Activated T-cell treated with anti-CD3 and anti-CD28 coated beads, Interleukin-2, amount 50 U/mL, for 72 hours (primary cell): ENCODE results near the gene KIAA0513. TPM values are rescaled to one million over a fixed set of nuclear protein-coding genes. Genes with fewer than 3 reads are reported as not detected.
"Not testable (repeated sequence)": the region's sequence is repeated elsewhere in the genome, so short reads cannot be mapped to it uniquely, and the experiment has no call there.

ENCODE experiments used
- ATAC-seq, 2 donors: fragments of 150-1000 bp; cut with Tn5 transposase; replicated peaks in 1 of 2; 2 replicates each; pipeline ENCODE4 v1.10.0; 2021; ENCODE audit warnings: moderate library complexity in 2 of 2, mild to moderate bottlenecking in 1 of 2
- DNase-seq, 2 donors: peaks; one replicate each; pipeline ENCODE4 v3.0.0; 2021 to 2022; ENCODE audit warnings: mixed read lengths in 1 of 2
- H3K27ac Mint-ChIP-seq: one replicate; pipeline ENCODE4 v1.8.0; 2022; ENCODE audit warnings: mild to moderate bottlenecking, moderate library complexity, mixed read lengths
- H3K27me3 Mint-ChIP-seq: one replicate; pipeline ENCODE4 v1.8.0; 2022; ENCODE audit warnings: low read depth, mixed read lengths
- H3K36me3 Mint-ChIP-seq, 2 donors: one replicate each; pipeline ENCODE4 v1.8.0; 2022; ENCODE audit warnings: mixed read lengths in 2 of 2, mild to moderate bottlenecking in 1 of 2; ENCODE audit not compliant: insufficient read depth in 2 of 2
- H3K4me1 Mint-ChIP-seq: one replicate; pipeline ENCODE4 v1.8.0; 2022; ENCODE audit warnings: low read depth, mixed read lengths
- H3K4me3 Mint-ChIP-seq, 2 donors: one replicate each; pipeline ENCODE4 v1.8.0; 2022; ENCODE audit warnings: mild to moderate bottlenecking in 2 of 2, mixed read lengths in 2 of 2, moderate library complexity in 2 of 2
- H3K9me3 Mint-ChIP-seq, 2 donors: one replicate each; pipeline ENCODE4 v1.8.0; 2022; ENCODE audit warnings: mixed read lengths in 2 of 2
- total RNA-seq, 2 donors: library from RNA; stranded (reverse); gene quantifications; one replicate each; pipeline ENCODE4 v1.2.3, GENCODE V29; 2022

The KIAA0513 gene
- total RNA-seq, 2 donors from 2014 or later: 10.6 to 14.5 TPM

- Mint-ChIP-seq H3K4me1 (peaks cover 49% of the 10 kb centered on the region), H3K27me3 (no peaks in the 10 kb centered on the region), H3K4me3 (no peak overlapping the region), H3K27ac (no peak overlapping the region), H3K9me3 (no peaks in the 10 kb centered on the region), H3K36me3 (peaks cover 0 to 2% of the 10 kb centered on the region in 2 donors)
- ATAC-seq (no peak), DNase-seq (no peak)
Observed at GRCh38 chr16:85051683-85052082, 24.1 kb downstream of the KIAA0513 start.

DNA sequence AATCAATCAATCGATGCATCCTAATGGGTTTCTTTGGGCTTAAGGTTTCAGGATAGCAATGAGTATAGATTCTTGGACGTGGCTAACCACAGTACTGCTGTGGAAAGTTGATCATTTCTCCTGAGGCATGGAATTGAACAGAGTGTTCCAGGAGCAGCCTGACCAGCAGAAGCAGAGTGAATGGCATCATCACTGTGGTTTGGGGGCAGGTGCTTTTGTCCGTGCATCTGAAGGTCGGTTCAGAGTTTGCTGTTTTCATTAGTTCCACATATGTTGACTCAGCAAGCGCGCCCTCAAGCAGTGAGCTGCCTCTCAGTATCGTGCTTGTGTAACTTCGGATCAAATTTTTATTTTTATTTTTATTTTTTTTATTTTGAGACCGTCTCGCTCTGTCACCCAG, 24.9 kb downstream of the KIAA0513 start:
- Mint-ChIP-seq H3K27me3 (no peaks in the 10 kb centered on the region), H3K4me1 (peaks cover 49% of the 10 kb centered on the region), H3K36me3 (peaks cover 0 to 2% of the 10 kb centered on the region in 2 donors), H3K27ac (no peak overlapping the region), H3K4me3 (no peak overlapping the region), H3K9me3 (no peaks in the 10 kb centered on the region)
- DNase-seq (no peak), ATAC-seq (no peak)

DNA sequence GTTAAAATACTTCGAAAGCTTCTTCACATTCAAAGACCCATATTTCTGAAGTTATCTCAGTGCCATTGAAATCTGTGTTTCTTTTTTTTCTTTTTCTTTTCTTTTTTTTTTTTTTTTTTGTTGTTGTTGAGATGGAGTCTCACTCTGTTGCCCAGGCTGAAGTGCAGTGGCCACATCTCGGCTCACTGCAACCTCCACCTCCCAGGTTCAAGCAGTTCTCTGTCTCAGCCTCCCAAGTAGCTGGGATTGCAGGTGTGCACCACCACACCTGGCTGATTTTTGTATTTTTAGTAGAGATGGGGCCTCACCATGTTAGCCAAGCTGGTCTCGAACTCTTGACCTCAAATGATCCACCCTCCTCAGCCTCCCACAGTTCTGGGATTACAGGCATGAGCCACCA, 26.7 kb downstream of the KIAA0513 start:
- not testable (repeated sequence) for H3K9me3 Mint-ChIP-seq, H3K27me3 Mint-ChIP-seq, H3K4me3 Mint-ChIP-seq, H3K36me3 Mint-ChIP-seq, ATAC-seq, H3K27ac Mint-ChIP-seq, DNase-seq
- H3K4me1 Mint-ChIP-seq: peaks cover 47% of the 10 kb centered on the region

DNA sequence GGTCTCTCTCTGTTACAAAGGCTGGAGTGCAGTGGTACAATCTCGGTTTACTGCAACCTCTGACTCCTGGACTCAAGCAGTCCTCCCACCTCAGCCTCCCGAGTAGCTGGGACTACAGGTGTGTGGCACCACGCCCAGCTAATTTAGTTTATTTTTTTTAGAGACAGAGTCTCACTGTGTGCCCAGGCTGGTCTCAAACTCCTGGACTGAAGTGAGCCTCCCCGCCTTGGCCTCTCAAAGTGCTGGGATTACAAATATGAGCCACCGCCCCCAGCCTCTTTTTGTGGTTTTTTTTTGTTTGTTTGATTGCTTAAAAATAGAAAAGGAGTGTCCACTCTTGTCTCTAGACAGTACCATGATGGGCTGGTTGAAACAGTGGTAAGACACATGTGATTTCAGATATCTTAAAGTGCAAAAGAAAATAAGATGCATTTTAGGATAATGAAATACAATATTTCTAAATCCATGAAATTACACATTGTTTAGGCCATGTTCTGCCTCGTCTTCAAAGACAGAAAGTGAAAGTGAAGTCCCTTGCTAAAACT, 27.4 kb downstream of the KIAA0513 start:
- no peaks in the 10 kb centered on the region for H3K27me3 Mint-ChIP-seq
- H3K9me3 Mint-ChIP-seq: no peaks in the 10 kb centered on the region
- peak overlapping the region; percentile 71 to 81 for H3K4me3 Mint-ChIP-seq
- peaks cover 0 to 2% of the 10 kb centered on the region in 2 donors for H3K36me3 Mint-ChIP-seq
- peak overlapping the region; percentile 44 for H3K27ac Mint-ChIP-seq
- no peak for DNase-seq
- H3K4me1 Mint-ChIP-seq: peaks cover 51% of the 10 kb centered on the region
- ATAC-seq: no peak

DNA sequence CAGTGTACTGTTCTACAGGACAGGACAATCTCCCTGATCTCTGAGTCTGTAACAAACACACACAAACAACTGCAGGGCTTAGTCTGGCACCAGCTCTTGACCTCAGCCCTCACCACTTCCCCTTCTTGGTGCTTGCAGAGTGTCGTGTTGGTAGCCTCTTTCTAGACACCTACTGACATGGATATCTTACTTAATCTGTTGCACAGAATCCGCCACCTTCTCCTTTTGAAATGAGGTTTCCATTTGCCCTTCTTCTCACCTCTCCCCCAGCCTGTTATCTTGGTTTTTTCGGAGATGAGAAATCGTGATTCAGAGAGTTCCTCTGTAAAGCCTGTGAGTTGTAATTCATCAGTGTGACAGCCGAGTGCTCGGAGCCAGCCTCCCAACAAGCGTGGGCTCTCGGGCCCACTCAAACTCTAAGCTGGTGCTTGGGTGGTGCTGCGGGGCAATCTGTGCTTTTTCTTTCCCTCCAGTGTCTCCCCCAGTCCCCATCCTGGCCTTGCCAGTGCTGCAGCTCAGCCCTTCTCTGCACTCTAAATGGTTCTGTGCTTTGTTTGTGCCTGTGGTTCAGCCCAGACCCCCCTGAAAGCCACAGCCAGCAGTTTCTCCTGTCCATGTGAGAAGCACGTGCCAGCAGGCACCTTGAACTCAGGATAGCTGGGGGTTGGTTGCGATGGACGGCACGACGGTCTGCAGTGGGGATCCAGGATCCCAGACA, 28.1 kb downstream of the KIAA0513 start:
- H3K4me3 Mint-ChIP-seq: peak overlapping the region; percentile 71 to 81
- H3K27ac Mint-ChIP-seq: peak overlapping the region; percentile 44
- ATAC-seq (peak; percentile 95 to 96), DNase-seq (peak; percentile 81 to 83)
- H3K4me1 Mint-ChIP-seq: peaks cover 48% of the 10 kb centered on the region
- H3K9me3 Mint-ChIP-seq: no peaks in the 10 kb centered on the region
- peaks cover 0 to 2% of the 10 kb centered on the region in 2 donors for H3K36me3 Mint-ChIP-seq
- H3K27me3 Mint-ChIP-seq: no peaks in the 10 kb centered on the region

GRCh38 chr16:85056211-85056748, 28.7 kb downstream of the KIAA0513 start:
- ATAC-seq (no peak), DNase-seq (peak in 1 of 2 donors; percentile 8)
- Mint-ChIP-seq H3K4me1 (peaks cover 47% of the 10 kb centered on the region), H3K27me3 (no peaks in the 10 kb centered on the region), H3K36me3 (peaks cover 0 to 2% of the 10 kb centered on the region in 2 donors), H3K9me3 (no peaks in the 10 kb centered on the region), H3K4me3 (peak overlapping the region; percentile 71 to 81), H3K27ac (peak overlapping the region; percentile 44)

- H3K9me3 Mint-ChIP-seq: no peaks in the 10 kb centered on the region
- peaks cover 0 to 2% of the 10 kb centered on the region in 2 donors for H3K36me3 Mint-ChIP-seq
- DNase-seq (peak in 1 of 2 donors; percentile 10), ATAC-seq (no peak)
- H3K27ac Mint-ChIP-seq: peak overlapping the region; percentile 67
- H3K27me3 Mint-ChIP-seq: no peaks in the 10 kb centered on the region
- peak overlapping the region; percentile 71 to 81 for H3K4me3 Mint-ChIP-seq
- H3K4me1 Mint-ChIP-seq: peaks cover 53% of the 10 kb centered on the region
Observed at GRCh38 chr16:85057212-85057889, 29.8 kb downstream of the KIAA0513 start.

GRCh38 chr16:85057948-85058347, 30.4 kb downstream of the KIAA0513 start:
- Mint-ChIP-seq H3K27me3 (no peaks in the 10 kb centered on the region), H3K9me3 (no peaks in the 10 kb centered on the region), H3K36me3 (peaks cover 0 to 2% of the 10 kb centered on the region in 2 donors), H3K4me3 (no peak overlapping the region), H3K27ac (peak overlapping the region; percentile 67), H3K4me1 (peaks cover 53% of the 10 kb centered on the region)
- no peak for ATAC-seq
- no peak for DNase-seq

DNA sequence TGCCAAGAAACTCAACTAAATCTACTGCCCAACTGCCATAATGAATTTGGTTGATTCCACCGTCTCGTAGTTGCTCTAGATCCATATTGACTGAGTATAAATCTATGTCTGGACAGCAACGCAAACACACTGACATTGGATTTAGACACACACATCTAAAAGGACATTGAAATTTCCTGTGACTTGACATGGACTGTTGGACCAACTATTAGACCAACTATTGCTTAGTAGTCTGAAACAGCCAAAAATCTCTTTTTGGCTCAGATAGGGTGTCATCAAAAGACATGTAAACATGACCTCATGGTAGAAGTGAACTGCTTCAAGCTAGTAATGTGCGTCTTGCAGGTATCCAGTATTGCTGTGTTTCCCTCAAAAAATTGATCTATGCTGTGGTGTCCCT, 31.3 kb downstream of the KIAA0513 start:
- DNase-seq (no peak), ATAC-seq (no peak)
- H3K36me3 Mint-ChIP-seq: no peaks in the 10 kb centered on the region
- H3K9me3 Mint-ChIP-seq: no peaks in the 10 kb centered on the region
- no peaks in the 10 kb centered on the region for H3K27me3 Mint-ChIP-seq
- H3K4me3 Mint-ChIP-seq: no peak overlapping the region
- no peak overlapping the region for H3K27ac Mint-ChIP-seq
- peaks cover 53% of the 10 kb centered on the region for H3K4me1 Mint-ChIP-seq

GRCh38 chr16:85061566-85061965, 34.0 kb downstream of the KIAA0513 start:
- no peak overlapping the region for H3K27ac Mint-ChIP-seq
- no peak for ATAC-seq
- H3K4me1 Mint-ChIP-seq: peaks cover 33% of the 10 kb centered on the region

DNA sequence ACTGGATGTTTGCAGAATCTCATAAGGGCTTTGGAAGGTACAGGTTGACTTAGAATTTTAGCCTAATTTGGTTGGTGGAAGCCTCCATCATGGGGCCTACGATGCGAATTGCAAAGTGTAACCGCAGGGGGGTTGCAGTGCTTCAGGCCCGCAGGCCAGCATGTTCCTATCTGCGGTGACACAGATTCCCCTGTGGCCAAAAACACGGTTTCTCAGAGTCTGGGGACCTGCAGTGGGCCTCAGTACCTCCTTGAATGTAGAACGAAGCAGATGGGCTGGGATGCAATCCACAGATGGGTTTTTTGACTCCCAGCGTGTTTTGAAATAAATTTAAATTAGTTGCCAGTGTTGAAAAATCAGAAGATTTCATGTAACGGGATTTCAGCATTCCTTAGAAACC, 34.7 kb downstream of the KIAA0513 start:
- no peak for DNase-seq
- no peaks in the 10 kb centered on the region for H3K9me3 Mint-ChIP-seq
- no peaks in the 10 kb centered on the region for H3K36me3 Mint-ChIP-seq
- peaks cover 25% of the 10 kb centered on the region for H3K4me1 Mint-ChIP-seq
- no peak overlapping the region for H3K4me3 Mint-ChIP-seq
- no peak overlapping the region for H3K27ac Mint-ChIP-seq
- H3K27me3 Mint-ChIP-seq: no peaks in the 10 kb centered on the region
- ATAC-seq: no peak

More at GRCh38 chr16:85061566-85061965, 34.0 kb downstream of the KIAA0513 start:
- no peaks in the 10 kb centered on the region for H3K27me3 Mint-ChIP-seq
- H3K36me3 Mint-ChIP-seq: no peaks in the 10 kb centered on the region
- H3K4me3 Mint-ChIP-seq: no peak overlapping the region
- no peak for DNase-seq
- no peaks in the 10 kb centered on the region for H3K9me3 Mint-ChIP-seq

DNA sequence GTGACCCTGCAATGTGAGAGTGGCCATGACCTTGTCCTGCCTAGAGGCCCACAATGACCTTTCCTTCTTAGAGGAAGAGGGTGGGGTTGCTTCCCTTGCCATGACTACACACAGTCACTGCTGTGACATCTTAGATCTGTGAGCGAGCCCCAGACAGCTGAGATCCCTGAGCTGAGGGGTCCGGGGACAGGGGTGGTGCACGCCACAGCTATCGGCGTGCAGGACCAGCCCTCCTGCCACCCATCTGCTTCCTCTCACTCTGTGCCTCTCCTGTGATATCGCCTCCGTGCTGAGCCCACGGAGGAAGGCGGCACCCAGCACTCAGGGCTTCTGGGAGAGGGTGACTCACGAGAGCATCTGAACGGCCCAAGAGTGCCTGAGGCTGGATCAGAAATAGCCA, 35.2 kb downstream of the KIAA0513 start:
- no peaks in the 10 kb centered on the region for H3K9me3 Mint-ChIP-seq
- no peaks in the 10 kb centered on the region for H3K36me3 Mint-ChIP-seq
- ATAC-seq: no peak

DNA sequence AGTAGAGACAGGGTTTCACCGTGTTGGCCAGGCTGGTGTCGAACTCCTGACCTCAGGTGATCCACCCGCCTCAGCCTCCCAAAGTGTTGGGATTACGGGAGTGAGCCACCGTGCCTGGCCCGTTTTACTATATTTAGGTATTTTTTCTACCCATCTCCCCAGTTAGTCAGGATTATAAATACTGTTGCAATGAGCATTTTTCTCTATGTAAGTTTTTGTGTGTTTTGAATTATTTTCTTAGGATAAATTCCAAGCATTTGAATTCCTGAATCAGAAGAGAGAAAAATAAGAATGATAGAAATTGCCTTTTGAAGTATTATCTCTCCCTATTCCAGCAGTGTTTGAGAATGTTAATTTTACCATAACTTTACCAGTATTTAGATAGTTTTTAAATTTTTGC, 36.6 kb downstream of the KIAA0513 start:
- H3K36me3 Mint-ChIP-seq: peaks cover 0 to 1% of the 10 kb centered on the region in 2 donors

More for the DNA sequence above, 35.2 kb downstream of the KIAA0513 start:
- peaks cover 20% of the 10 kb centered on the region for H3K4me1 Mint-ChIP-seq
- no peaks in the 10 kb centered on the region for H3K27me3 Mint-ChIP-seq
- no peak overlapping the region for H3K27ac Mint-ChIP-seq
- H3K4me3 Mint-ChIP-seq: no peak overlapping the region
- no peak for DNase-seq

More for the DNA sequence above, 36.6 kb downstream of the KIAA0513 start:
- DNase-seq: no peak
- Mint-ChIP-seq H3K4me1 (peaks cover 14% of the 10 kb centered on the region), H3K27ac (no peak overlapping the region), H3K9me3 (no peaks in the 10 kb centered on the region), H3K4me3 (no peak overlapping the region), H3K27me3 (no peaks in the 10 kb centered on the region)
- ATAC-seq: no peak
